OCI-LY1 (cell line): ENCODE results near the gene PLG.

ENCODE experiments used
- EZH2 ChIP-seq: fragments of 200-600 bp; sonication (generic), shearing (Covaris generic); IDR thresholded peaks from 2 replicates; pipeline ENCODE4 v1.8.0; 2017; ENCODE audit warnings: borderline replicate concordance, mixed run types, mild to moderate bottlenecking, antibody characterized with exemption, low read length, moderate library complexity, mixed read lengths
- TF ChIP-seq, protein P1 (sequence below): fragments of 200-600 bp; sonication (generic), shearing (Covaris generic); IDR thresholded peaks from 2 replicates; pipeline ENCODE4 v1.5.1; 2017; ENCODE audit warnings: mild to moderate bottlenecking, antibody characterized with exemption, low read length, moderate library complexity, mixed read lengths

DNA sequence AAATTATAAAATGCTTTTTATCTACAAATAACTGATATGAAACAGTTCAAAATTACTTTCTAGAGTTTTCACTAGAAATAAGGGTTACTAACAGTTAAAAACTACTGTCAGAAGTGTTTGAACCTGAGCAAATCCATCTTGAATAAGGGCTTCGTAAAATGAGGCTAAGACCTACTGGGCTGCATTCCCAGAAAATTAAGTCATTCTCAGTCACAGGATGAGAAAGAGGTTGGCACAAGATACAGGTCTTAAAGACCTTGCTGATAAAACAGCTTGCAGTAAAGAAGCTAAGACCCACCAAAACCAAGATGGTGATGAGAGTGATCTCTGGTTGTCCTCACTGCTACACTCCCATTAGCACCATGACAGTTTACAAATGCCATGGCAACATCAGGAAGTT is 93.7 kb downstream of the PLG start:
- TF ChIP-seq, protein P1, sequence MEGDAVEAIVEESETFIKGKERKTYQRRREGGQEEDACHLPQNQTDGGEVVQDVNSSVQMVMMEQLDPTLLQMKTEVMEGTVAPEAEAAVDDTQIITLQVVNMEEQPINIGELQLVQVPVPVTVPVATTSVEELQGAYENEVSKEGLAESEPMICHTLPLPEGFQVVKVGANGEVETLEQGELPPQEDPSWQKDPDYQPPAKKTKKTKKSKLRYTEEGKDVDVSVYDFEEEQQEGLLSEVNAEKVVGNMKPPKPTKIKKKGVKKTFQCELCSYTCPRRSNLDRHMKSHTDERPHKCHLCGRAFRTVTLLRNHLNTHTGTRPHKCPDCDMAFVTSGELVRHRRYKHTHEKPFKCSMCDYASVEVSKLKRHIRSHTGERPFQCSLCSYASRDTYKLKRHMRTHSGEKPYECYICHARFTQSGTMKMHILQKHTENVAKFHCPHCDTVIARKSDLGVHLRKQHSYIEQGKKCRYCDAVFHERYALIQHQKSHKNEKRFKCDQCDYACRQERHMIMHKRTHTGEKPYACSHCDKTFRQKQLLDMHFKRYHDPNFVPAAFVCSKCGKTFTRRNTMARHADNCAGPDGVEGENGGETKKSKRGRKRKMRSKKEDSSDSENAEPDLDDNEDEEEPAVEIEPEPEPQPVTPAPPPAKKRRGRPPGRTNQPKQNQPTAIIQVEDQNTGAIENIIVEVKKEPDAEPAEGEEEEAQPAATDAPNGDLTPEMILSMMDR, result no peak
- no peak for TF ChIP-seq EZH2
